ENCODE data around the gene ATG101. TPM values are rescaled to one million over a fixed set of nuclear protein-coding genes. Genes with fewer than 3 reads are reported as not detected.

ATG101 gene
- total RNA-seq, 1 donor from 2014 or later: 34.3 TPM

- no peaks in the 10 kb centered on the region for H3K9me3 Mint-ChIP-seq
- H3K36me3 Mint-ChIP-seq (ENCODE audit: low read depth): no peaks in the 10 kb centered on the region
- H3K4me1 Mint-ChIP-seq: peaks cover 31% of the 10 kb centered on the region
- H3K27me3 Mint-ChIP-seq (ENCODE audit: low read depth): peaks cover 3% of the 10 kb centered on the region
- H3K27ac Mint-ChIP-seq (ENCODE audit: unreplicated experiment): no peak overlapping the region
- no peak for TF ChIP-seq CTCF (conservative IDR thresholded peaks at IDR 0.05)
- peak overlapping the region; percentile 54 for H3K4me3 Mint-ChIP-seq
- no peak for DNase-seq (ENCODE audit: low read depth, low spot score)
These were observed 13.8 kb upstream of the ATG101 start for GRCh38 chr12:52055731-52056711.

- Mint-ChIP-seq H3K27me3 (ENCODE audit: low read depth) (no peaks in the 10 kb centered on the region), H3K36me3 (ENCODE audit: low read depth) (no peaks in the 10 kb centered on the region), H3K4me1 (peaks cover 27% of the 10 kb centered on the region), H3K27ac (ENCODE audit: unreplicated experiment) (peak overlapping the region; percentile 50), H3K9me3 (no peaks in the 10 kb centered on the region), H3K4me3 (peak overlapping the region; percentile 31)
- DNase-seq (ENCODE audit: low read depth, low spot score): no peak
- TF ChIP-seq CTCF (conservative IDR thresholded peaks at IDR 0.05): no peak
These were observed 12.8 kb upstream of the ATG101 start for GRCh38 chr12:52056801-52057637.

GRCh38 chr12:52057638-52058576 is 11.9 kb upstream of the ATG101 start:
- no peak for DNase-seq (ENCODE audit: low read depth, low spot score)
- H3K4me3 Mint-ChIP-seq: no peak overlapping the region
- no peaks in the 10 kb centered on the region for H3K27me3 Mint-ChIP-seq (ENCODE audit: low read depth)
- TF ChIP-seq CTCF (conservative IDR thresholded peaks at IDR 0.05): no peak
- no peaks in the 10 kb centered on the region for H3K9me3 Mint-ChIP-seq
- no peaks in the 10 kb centered on the region for H3K36me3 Mint-ChIP-seq (ENCODE audit: low read depth)
- no peak overlapping the region for H3K27ac Mint-ChIP-seq (ENCODE audit: unreplicated experiment)
- H3K4me1 Mint-ChIP-seq: peaks cover 25% of the 10 kb centered on the region

- no peak overlapping the region for H3K27ac Mint-ChIP-seq (ENCODE audit: unreplicated experiment)
- peaks cover 30% of the 10 kb centered on the region for H3K4me1 Mint-ChIP-seq
- TF ChIP-seq CTCF (conservative IDR thresholded peaks at IDR 0.05): no peak
- H3K27me3 Mint-ChIP-seq (ENCODE audit: low read depth): no peaks in the 10 kb centered on the region
- no peak for DNase-seq (ENCODE audit: low read depth, low spot score)
- no peaks in the 10 kb centered on the region for H3K36me3 Mint-ChIP-seq (ENCODE audit: low read depth)
- H3K4me3 Mint-ChIP-seq: no peak overlapping the region
- H3K9me3 Mint-ChIP-seq: no peaks in the 10 kb centered on the region
These were observed 11.0 kb upstream of the ATG101 start for GRCh38 chr12:52058631-52059361.

All from neural crest cell (in vitro differentiated cells).